ENCODE measurements around the gene PPP1R2. TPM values are rescaled to one million over a fixed set of nuclear protein-coding genes. Genes with fewer than 3 reads are reported as not detected.

PPP1R2 gene
- total and polyA plus RNA-seq, 8 donors = 39.0 to 65.7 (median 55.7) TPM

DNA sequence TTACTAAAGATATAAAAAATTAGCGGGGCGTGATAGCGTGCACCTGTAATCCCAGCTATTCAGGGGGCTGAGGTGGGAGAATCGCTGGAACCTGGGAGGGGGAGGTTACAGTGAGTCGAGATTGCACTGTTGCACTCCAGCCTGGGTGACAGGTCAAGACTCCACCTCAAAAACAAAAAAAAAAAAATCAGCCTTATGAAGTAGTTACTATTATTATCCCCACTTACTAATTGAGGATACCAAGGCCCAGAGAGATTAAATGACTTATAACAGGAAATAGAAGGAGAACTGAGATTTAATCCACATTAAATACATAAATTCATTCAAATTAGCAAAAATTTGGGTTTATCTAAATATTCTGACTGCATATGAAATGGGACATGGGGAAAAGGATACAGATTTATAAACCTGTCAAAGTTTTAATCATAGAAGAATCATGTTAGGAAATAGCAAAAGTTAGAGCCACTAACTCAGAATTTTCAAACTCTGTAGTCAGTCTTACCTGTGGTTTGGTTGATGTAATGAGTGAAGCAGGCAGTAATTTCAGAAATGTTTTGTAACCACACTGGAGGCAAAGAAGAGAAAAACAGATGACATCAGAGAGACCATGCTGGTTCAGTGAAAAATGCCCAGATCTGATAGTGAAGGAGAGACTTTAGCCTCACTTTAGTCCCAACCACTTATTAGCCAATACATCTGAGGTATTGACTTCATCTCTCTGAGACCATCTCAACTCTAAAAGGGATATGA, 75.3 kb downstream of the PPP1R2 start:
- Histone ChIP-seq H3K27me3 (no peaks in the 10 kb centered on the region), H3K4me3 (no peak overlapping the region), H3K9me3 (no peaks in the 10 kb centered on the region), H3K27ac (no peak overlapping the region), H3K4me1 (no peaks in the 10 kb centered on the region), H3K36me3 (no peaks in the 10 kb centered on the region)
- TF ChIP-seq, protein P1, sequence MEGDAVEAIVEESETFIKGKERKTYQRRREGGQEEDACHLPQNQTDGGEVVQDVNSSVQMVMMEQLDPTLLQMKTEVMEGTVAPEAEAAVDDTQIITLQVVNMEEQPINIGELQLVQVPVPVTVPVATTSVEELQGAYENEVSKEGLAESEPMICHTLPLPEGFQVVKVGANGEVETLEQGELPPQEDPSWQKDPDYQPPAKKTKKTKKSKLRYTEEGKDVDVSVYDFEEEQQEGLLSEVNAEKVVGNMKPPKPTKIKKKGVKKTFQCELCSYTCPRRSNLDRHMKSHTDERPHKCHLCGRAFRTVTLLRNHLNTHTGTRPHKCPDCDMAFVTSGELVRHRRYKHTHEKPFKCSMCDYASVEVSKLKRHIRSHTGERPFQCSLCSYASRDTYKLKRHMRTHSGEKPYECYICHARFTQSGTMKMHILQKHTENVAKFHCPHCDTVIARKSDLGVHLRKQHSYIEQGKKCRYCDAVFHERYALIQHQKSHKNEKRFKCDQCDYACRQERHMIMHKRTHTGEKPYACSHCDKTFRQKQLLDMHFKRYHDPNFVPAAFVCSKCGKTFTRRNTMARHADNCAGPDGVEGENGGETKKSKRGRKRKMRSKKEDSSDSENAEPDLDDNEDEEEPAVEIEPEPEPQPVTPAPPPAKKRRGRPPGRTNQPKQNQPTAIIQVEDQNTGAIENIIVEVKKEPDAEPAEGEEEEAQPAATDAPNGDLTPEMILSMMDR (IDR thresholded peaks at IDR 0.05) = no peak
- ATAC-seq (no peak), DNase-seq (no peak)
- intact Hi-C loops (cut with DNase I) = no loop called here

DNA sequence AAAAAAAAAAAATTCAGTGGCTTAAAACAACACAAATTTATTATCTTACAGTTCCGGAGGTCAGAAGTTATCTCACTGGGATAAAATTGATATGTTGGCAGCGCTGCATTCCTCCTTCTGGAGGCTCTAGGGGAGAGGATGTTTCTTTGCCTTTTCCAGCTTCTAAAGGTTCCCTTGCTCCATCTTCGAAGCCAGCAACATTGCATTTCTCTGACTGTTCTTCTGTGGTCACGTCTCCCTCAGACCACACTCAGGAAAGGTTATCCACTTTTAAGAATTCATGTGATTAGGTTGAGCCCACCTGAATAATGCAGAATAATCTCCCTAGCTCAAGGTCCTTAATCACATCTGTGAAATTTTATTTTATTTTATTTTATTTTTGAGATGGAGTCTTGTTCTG, 76.9 kb downstream of the PPP1R2 start:
- Histone ChIP-seq H3K4me3 (no peak overlapping the region), H3K4me1 (no peaks in the 10 kb centered on the region), H3K27ac (no peak overlapping the region), H3K9me3 (no peaks in the 10 kb centered on the region), H3K27me3 (no peaks in the 10 kb centered on the region), H3K36me3 (no peaks in the 10 kb centered on the region)
- TF ChIP-seq, protein P1 (IDR thresholded peaks at IDR 0.05) = no peak
- ATAC-seq (no peak), DNase-seq (no peak)
- intact Hi-C loops (cut with DNase I) = no loop called here

Other genes with a start within 250 kb of the PPP1R2 start
- gene ACAP2, start 100.3 kb downstream of the PPP1R2 start, total RNA-seq = 10 to 100 TPM; 44.7 to 78.7 TPM
- gene ACAP2, start 100.3 kb downstream of the PPP1R2 start, polyA plus RNA-seq (ENCODE audit: insufficient read length in 6 of 6) = 10 to 100 TPM; 47.6 to 55.3 (median 51.2) TPM
- 10 to 100 TPM; 10.6 to 25.5 TPM for gene APOD, start 40.6 kb upstream of the PPP1R2 start, total RNA-seq
- 1 to 10 TPM; 3.5 to 6.2 (median 4.4) TPM for gene APOD, start 40.6 kb upstream of the PPP1R2 start, polyA plus RNA-seq (ENCODE audit: insufficient read length in 6 of 6)
- gene MUC20, start 177.7 kb upstream of the PPP1R2 start, total RNA-seq = 10 to 100 TPM in 1 of 2 donors, 1 to 10 TPM in 1; 7.7 to 20.3 TPM
- 10 to 100 TPM in 5 of 6 donors, 1 to 10 TPM in 1; 8.9 to 22.2 (median 14.0) TPM for gene MUC20, start 177.7 kb upstream of the PPP1R2 start, polyA plus RNA-seq (ENCODE audit: insufficient read length in 6 of 6)

All from left lung (tissue), 10 donors.